NOMO-1 treated with dmso at 0.1 percent for 144 hours (cell line): ENCODE measurements around the gene DGLUCY.
"Not testable (repeated sequence)": the region's sequence is repeated elsewhere in the genome, so short reads cannot be mapped to it uniquely, and the experiment has no call there.

Experiments
- DNase-seq: peaks from one replicate; lab custom pipeline; 2025; ENCODE audit not compliant: unreplicated experiment; lab: John Stamatoyannopoulos, UW

Gene DGLUCY

GRCh38 chr14:91113829-91114078 is at the start of gene DGLUCY:
TSS of gene DGLUCY (plus strand) at chr14:91114073. CDS start at chr14:91160295, 46,222 bp downstream.
- peak; percentile 81 for DNase-seq

- DNase-seq, result no peak
Observed at GRCh38 chr14:91065266-91065665, 48.6 kb upstream of the DGLUCY start.

- DNase-seq, result peak; percentile 2
Observed at GRCh38 chr14:91067186-91067585, 46.7 kb upstream of the DGLUCY start.

GRCh38 chr14:91068642-91069041 is 45.2 kb upstream of the DGLUCY start:
- no peak for DNase-seq

- DNase-seq, result no peak
Observed at GRCh38 chr14:91070572-91070971, 43.3 kb upstream of the DGLUCY start.

GRCh38 chr14:91075553-91075952 is 38.3 kb upstream of the DGLUCY start:
- no peak for DNase-seq

- no peak for DNase-seq
Observed at GRCh38 chr14:91078095-91078737, 35.7 kb upstream of the DGLUCY start.

GRCh38 chr14:91080071-91080470 is 33.8 kb upstream of the DGLUCY start:
- no peak for DNase-seq

- no peak for DNase-seq
Observed at GRCh38 chr14:91082282-91082681, 31.6 kb upstream of the DGLUCY start.

- DNase-seq, result no peak
Observed at GRCh38 chr14:91084516-91084915, 29.4 kb upstream of the DGLUCY start.

GRCh38 chr14:91087470-91087869 is 26.4 kb upstream of the DGLUCY start:
- DNase-seq, result not testable (repeated sequence)

- no peak for DNase-seq
Observed at GRCh38 chr14:91088585-91089235, 25.2 kb upstream of the DGLUCY start.

- DNase-seq, result no peak
Observed at GRCh38 chr14:91089958-91090535, 23.8 kb upstream of the DGLUCY start.

- DNase-seq, result no peak
Observed at GRCh38 chr14:91090743-91091142, 23.1 kb upstream of the DGLUCY start.

- no peak for DNase-seq
Observed at GRCh38 chr14:91092073-91092472, 21.8 kb upstream of the DGLUCY start.

GRCh38 chr14:91093743-91094472 is 20.0 kb upstream of the DGLUCY start:
- DNase-seq, result not testable (repeated sequence)

GRCh38 chr14:91094772-91095171 is 19.1 kb upstream of the DGLUCY start:
- DNase-seq, result no peak

GRCh38 chr14:91095178-91095577 is 18.7 kb upstream of the DGLUCY start:
- no peak for DNase-seq

GRCh38 chr14:91097657-91098056 is 16.2 kb upstream of the DGLUCY start:
- DNase-seq, result not testable (repeated sequence)

- DNase-seq, result no peak
Observed at GRCh38 chr14:91098591-91098990, 15.3 kb upstream of the DGLUCY start.

- DNase-seq, result no peak
Observed at GRCh38 chr14:91100102-91100501, 13.8 kb upstream of the DGLUCY start.

- no peak for DNase-seq
Observed at GRCh38 chr14:91103116-91103515, 10.8 kb upstream of the DGLUCY start.
